Measurements from ENCODE around the gene ZNRF1.

ZNRF1 gene

DNA sequence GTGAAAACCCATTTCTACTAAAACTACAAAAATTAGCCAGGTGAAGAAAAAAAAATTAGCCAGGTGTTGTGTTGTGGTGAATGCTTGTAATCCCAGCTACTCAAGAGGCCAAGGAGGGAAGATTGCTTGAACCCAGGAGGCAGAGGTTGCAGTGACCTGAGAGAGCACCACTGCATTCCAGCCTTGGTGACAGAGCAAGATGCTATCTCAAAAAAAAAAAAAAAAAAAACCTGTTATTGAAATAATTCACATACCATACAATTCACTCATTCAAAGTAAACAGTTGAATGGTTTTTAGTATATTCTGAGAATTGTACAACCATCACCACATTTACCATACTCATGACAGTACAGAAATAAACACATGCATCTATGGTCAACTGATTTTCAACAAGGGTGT lies 31.0 kb downstream of the ZNRF1 start:
- TF ChIP-seq, protein P1, sequence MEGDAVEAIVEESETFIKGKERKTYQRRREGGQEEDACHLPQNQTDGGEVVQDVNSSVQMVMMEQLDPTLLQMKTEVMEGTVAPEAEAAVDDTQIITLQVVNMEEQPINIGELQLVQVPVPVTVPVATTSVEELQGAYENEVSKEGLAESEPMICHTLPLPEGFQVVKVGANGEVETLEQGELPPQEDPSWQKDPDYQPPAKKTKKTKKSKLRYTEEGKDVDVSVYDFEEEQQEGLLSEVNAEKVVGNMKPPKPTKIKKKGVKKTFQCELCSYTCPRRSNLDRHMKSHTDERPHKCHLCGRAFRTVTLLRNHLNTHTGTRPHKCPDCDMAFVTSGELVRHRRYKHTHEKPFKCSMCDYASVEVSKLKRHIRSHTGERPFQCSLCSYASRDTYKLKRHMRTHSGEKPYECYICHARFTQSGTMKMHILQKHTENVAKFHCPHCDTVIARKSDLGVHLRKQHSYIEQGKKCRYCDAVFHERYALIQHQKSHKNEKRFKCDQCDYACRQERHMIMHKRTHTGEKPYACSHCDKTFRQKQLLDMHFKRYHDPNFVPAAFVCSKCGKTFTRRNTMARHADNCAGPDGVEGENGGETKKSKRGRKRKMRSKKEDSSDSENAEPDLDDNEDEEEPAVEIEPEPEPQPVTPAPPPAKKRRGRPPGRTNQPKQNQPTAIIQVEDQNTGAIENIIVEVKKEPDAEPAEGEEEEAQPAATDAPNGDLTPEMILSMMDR (conservative IDR thresholded peaks at IDR 0.05; ENCODE audit: control insufficient read depth, insufficient read depth, low read depth, low read length) = no peak
- no peak overlapping the region for H3K4me3 ChIP-seq (ENCODE audit: control insufficient read depth, low read depth, low read length)
- DNase-seq (ENCODE audit: low read depth) = peak; percentile 42

DNA sequence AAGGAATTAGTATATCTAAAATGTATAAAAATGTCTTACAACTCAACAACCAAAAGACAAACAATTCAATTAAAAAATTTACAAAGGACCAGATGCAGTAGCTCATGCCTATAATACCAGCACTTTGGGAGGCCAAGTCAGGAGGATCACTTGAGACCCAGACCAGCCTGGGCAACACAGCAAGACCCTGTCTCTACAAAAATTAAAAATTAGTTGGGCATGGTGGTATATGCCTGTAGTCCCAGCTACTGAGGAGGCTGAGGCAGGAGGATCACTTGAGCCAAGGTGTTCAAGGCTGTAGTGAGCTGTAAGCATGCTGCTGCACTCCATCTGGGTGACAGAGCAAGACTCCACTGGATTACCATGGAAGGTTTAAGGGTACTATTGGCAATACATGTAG lies 33.8 kb downstream of the ZNRF1 start:
- TF ChIP-seq, protein P1 (conservative IDR thresholded peaks at IDR 0.05; ENCODE audit: control insufficient read depth, insufficient read depth, low read depth, low read length) = no peak
- H3K4me3 ChIP-seq (ENCODE audit: control insufficient read depth, low read depth, low read length) = no peak overlapping the region
- no peak for DNase-seq (ENCODE audit: low read depth)

DNA sequence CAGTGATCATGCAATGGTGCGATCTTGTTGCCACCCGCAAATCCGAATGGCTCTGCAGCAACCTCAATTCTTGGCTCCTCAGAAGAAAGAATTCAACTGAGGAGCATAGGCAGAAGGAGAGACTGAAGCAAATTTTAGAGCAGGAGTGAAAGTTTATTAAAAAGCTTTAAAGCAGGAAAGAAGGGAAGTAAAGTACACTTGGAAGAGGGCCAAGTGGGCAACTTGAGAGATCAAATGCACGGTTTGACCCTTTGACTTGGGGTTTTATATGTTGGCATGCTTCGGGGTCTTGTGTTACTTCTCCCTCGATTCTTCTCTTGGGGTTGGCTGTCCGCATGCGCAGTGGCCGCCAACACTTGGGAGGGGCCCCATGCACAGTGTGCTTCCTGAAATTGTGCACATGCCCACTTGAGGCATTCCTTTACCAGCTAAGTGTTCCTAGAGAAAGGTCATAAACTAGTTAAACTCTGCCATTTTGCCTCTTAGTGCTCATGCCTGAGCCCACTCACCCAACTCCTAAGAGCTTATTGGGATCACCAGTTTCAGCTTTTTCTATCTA lies 36.7 kb downstream of the ZNRF1 start:
- TF ChIP-seq, protein P1 (conservative IDR thresholded peaks at IDR 0.05; ENCODE audit: control insufficient read depth, insufficient read depth, low read depth, low read length) = no peak
- no peak for DNase-seq (ENCODE audit: low read depth)
- H3K4me3 ChIP-seq (ENCODE audit: control insufficient read depth, low read depth, low read length) = no peak overlapping the region

DNA sequence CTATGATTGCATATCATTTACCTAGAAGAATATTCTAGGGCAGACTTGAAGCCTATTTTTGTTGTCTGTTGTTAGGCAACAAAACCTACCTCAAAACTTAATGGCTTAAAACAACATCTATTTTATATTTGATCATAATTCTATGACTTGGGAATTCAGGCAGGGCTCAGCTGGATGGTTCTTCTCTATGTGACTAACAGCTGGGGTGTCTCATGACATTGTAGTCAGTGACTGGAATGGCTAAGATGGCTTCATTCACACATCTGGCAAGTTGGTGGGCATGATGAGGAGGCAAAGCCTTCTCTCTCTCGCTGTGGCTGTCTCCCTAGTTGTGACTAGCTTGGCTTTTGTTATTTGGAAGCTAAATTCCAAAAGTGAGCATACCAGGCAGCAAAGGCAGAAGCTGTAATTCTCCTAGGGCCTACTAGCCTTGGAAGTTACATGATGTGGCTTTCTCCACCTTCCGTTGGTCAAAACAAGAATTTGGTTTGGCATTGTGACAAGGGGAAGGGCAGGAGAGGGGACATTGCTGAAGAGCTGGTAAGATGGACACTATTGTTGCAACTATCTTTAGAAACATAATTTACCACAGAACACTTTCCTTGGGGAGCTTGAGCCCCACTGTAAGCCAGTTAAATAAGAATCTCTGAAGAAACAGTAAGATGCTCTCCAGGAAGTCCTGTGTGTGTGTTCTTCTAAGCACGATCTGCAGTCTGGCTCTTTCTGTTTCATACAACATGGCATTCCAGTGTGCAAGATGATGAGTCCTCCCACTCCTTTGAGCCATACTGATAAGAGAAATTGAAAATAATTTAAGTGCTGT lies 39.4 kb downstream of the ZNRF1 start:
- TF ChIP-seq, protein P1 (conservative IDR thresholded peaks at IDR 0.05; ENCODE audit: control insufficient read depth, insufficient read depth, low read depth, low read length) = no peak
- peak; percentile 5 for DNase-seq (ENCODE audit: low read depth)
- H3K4me3 ChIP-seq (ENCODE audit: control insufficient read depth, low read depth, low read length) = no peak overlapping the region

DNA sequence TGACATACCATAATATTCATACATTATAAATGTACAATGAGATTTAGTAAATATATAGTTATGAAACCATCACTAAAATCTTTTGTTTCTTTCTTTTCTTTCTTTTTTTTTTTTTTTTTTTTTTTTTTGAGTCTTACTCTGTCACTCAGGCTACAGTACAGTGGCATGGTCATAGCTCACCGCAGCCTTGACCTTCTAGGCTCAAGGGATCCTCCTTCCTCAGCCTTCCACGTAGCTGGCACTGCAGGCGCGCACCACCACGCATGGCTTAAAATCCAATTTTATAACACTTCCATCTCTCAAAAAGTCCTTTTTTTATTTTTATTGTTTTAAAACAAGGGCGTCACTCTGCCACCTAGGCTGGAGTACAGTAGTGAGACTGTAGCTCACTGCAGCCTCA lies 41.1 kb downstream of the ZNRF1 start:
- no peak overlapping the region for H3K4me3 ChIP-seq (ENCODE audit: control insufficient read depth, low read depth, low read length)
- TF ChIP-seq, protein P1 (conservative IDR thresholded peaks at IDR 0.05; ENCODE audit: control insufficient read depth, insufficient read depth, low read depth, low read length) = no peak
- DNase-seq (ENCODE audit: low read depth) = no peak

DNA sequence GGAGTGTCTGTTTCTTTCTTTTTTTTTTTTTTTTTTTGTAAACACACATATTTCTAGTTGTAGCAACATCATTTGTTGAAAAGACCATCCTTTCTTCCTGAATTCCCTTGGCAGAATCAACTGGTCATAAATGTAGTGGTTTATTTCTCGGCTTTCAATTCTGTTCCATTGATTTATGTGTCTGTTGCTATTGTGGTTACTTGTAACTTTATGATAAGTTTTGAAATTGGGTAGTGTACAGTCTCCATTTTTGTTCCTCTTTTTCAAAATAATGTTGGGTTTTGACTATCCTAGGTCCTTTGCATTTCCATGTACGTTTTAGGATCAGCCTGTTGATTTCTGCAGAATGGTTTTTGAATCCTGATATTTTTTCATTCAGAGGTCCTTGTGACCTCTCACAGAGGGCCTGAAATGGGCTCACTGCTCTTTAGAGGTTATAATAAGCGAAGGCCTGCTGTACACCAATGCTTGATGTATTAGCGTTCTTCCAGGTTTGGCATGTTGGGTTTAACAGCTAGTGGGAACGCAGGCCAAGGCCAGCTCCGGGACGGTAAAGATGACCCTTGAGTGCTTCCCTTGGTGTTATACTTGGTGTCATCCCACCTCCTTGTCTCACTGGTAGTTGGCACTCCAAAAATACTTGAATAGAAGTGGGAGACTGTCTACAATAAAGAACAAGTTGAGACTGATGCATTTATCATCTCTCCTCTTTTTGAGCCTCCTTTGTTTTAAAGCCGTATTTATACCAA lies 43.8 kb downstream of the ZNRF1 start:
- H3K4me3 ChIP-seq (ENCODE audit: control insufficient read depth, low read depth, low read length) = no peak overlapping the region
- no peak for DNase-seq (ENCODE audit: low read depth)
- TF ChIP-seq, protein P1 (conservative IDR thresholded peaks at IDR 0.05; ENCODE audit: control insufficient read depth, insufficient read depth, low read depth, low read length) = no peak
